Measurements from ENCODE around the gene BORCS5.

- TF ChIP-seq CTCF (IDR thresholded peaks at IDR 0.05) (no peak), MAZ (IDR thresholded peaks at IDR 0.05; ENCODE audit: borderline replicate concordance, low read depth, low read length) (no peak), RNF2 (IDR thresholded peaks at IDR 0.05; ENCODE audit: borderline replicate concordance, low read depth) (no peak)
Observed at GRCh38 chr12:12387501-12387900, 30.6 kb downstream of the BORCS5 start.
